ENCODE results near the gene NRDC.

Gene NRDC

GRCh38 chr1:51758310-51758709, 120.2 kb downstream of the NRDC start:
- no peak for DNase-seq (ENCODE audit: low read depth in 2 of 2)

- DNase-seq (ENCODE audit: low read depth in 2 of 2), result no peak
These were observed 122.2 kb downstream of the NRDC start for GRCh38 chr1:51756290-51756689.

GRCh38 chr1:51755437-51755836, 123.1 kb downstream of the NRDC start:
- DNase-seq (ENCODE audit: low read depth in 2 of 2), result no peak

DNA sequence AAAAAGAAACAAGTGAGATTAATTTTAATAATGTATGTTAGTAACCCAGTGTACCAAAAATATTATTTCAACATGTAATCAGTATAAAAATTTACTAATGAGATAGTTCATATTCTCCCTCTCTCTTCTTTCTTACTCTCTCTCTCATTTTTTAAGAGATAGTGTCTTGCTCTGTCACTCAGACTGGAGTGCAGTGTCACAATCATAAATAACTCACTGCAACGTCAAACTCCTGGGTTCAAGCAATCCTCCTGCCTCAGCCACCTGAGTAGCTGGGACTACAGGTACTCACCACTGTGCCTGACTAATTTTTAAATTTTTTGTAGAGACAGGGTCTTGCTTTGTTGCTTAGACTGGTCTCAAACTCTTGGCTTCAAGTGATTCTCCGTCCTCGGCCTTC, 123.9 kb downstream of the NRDC start:
- DNase-seq (ENCODE audit: low read depth in 2 of 2), result no peak

DNA sequence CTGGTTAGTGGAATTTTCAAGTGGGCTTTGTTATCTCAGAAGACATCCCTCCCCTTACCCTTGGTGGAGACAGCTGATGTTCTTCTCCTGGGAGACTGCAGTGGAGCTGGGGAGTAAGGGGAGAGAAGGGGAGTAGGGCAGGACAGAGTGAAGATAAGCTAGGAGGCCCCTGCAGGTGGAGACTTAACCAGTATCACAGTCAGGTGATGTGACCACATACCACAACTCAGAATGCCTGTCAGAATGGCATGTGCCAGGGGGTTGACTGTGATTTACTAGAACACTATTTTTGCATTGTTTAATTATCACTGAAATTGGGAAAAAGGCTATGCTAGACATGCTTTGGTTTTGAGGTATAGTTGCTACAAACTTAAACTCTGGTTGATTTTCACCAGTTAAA, 124.6 kb downstream of the NRDC start:
- DNase-seq (ENCODE audit: low read depth in 2 of 2), result no peak

GRCh38 chr1:51752073-51752948, 126.2 kb downstream of the NRDC start:
- DNase-seq (ENCODE audit: low read depth in 2 of 2), result no peak

- DNase-seq (ENCODE audit: low read depth in 2 of 2), result no peak
These were observed 127.8 kb downstream of the NRDC start for GRCh38 chr1:51750729-51751128.

DNA sequence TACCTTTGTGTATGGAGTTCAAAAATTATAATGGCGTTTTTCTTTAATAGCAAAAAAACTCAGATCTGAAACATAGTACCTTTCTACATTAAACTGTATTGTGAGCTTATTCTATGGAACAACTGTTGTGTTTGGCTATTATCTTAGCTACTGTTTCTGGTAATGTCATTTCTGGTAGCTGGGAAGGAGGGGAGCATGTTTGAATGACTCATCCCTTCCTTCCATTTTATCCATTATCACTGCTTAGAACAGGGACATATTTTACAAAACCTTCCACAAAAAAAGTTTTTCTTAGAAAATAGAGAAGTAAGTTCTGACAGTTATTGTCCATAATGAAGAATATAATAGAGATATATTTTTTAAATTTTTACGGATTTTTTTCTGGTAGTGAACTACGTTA, 128.3 kb downstream of the NRDC start:
- no peak for DNase-seq (ENCODE audit: low read depth in 2 of 2)

- no peak for DNase-seq (ENCODE audit: low read depth in 2 of 2)
These were observed 129.4 kb downstream of the NRDC start for GRCh38 chr1:51749151-51749550.

DNA sequence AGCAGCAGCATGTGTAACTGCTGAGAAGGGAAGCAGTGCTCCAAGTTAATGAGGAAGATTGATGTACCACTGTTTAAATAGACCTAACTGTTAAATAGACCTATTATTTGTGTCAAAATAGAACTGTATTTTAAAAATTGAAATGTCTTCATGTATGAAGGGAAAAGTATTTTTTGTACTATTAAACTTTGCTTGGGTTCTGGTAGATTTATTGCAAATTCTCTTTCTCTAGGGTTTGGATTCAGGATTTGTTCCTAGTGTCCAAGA, 133.3 kb downstream of the NRDC start:
- no peak for DNase-seq (ENCODE audit: low read depth in 2 of 2)

GRCh38 chr1:51744506-51745303, 133.8 kb downstream of the NRDC start:
- no peak for DNase-seq (ENCODE audit: low read depth in 2 of 2)

GRCh38 chr1:51741121-51741681, 137.3 kb downstream of the NRDC start:
- DNase-seq (ENCODE audit: low read depth in 2 of 2), result no peak

GRCh38 chr1:51740652-51741051, 137.9 kb downstream of the NRDC start:
- DNase-seq (ENCODE audit: low read depth in 2 of 2), result no peak
